ENCODE results near the gene FILIP1L. TPM values are rescaled to one million over a fixed set of nuclear protein-coding genes. Genes with fewer than 3 reads are reported as not detected.

The FILIP1L gene
- total RNA-seq, 1 experiment from 2014 or later = 0.07 TPM

DNA sequence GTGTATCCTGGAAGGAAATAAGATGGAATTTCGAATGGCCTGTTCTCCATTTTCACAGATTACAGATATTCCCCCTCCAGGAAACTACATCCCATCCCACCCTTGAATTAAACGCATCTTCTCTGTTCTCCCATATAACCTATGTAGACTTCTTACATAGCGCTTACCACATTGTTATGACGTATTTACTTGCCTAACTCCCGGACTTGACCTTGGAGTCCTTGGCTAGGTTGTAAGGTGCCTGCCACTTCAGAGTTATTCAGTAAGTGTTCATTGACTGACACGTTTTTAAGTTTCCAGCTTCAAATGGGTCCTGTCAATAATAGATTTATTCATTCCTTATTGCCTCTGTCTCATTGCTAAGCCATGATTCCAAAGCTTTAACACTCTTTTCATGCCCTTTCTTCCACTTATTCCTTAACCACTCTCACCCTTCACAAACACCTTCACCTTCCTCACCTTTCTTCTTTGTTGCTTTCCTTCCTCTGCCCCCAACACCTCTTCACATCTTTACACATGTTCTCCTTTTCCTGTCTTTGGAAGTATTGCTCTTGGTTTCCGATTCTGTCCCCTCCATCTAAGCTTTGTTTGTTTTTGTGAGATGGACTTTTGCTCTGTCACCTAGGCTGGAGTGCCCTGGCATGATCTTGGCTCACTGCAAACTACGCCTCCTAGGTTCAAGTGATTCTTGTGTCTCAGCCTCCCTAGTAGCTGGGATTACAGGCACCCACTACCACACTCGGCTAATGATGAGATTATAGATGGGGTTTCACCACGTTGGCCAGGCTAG lies 158.3 kb downstream of the FILIP1L start:
- Histone ChIP-seq H3K23me2 (ENCODE audit: insufficient read length, low read depth, low read length, poor library complexity, severe bottlenecking) (no peaks in the 10 kb centered on the region), H2AFZ (ENCODE audit: low read length) (no peak overlapping the region), H3K27me3 (ENCODE audit: insufficient read depth, low read length) (no peaks in the 10 kb centered on the region), H4K5ac (ENCODE audit: insufficient read length, low read depth, low read length) (no peak overlapping the region), H4K91ac (ENCODE audit: insufficient read length, low read depth, low read length) (no peak overlapping the region), H2BK15ac (ENCODE audit: low read depth, low read length) (no peak overlapping the region), H2BK20ac (ENCODE audit: low read depth, low read length, poor library complexity, severe bottlenecking) (no peak overlapping the region), H3K27ac (ENCODE audit: insufficient read length, low read depth, low read length) (no peak overlapping the region), H3K14ac (ENCODE audit: insufficient read depth, low read length) (no peak overlapping the region), H3K9ac (ENCODE audit: extremely low read depth, insufficient read length, low read length) (no peak overlapping the region), H3K56ac (ENCODE audit: insufficient read length, low read depth, low read length) (no peak overlapping the region), H3K9me3 (ENCODE audit: control insufficient read depth, low read depth, low read length) (no peaks in the 10 kb centered on the region), H2BK5ac (ENCODE audit: insufficient read length, low read length) (no peak overlapping the region), H2AK5ac (ENCODE audit: insufficient read length, low read length) (no peak overlapping the region), H3K4me2 (ENCODE audit: insufficient read depth, insufficient read length, low read length) (no peak overlapping the region), H3K79me1 (ENCODE audit: insufficient read depth, low read depth, low read length, poor library complexity, severe bottlenecking) (no peaks in the 10 kb centered on the region), H3K79me2 (ENCODE audit: insufficient read depth, low read length) (no peaks in the 10 kb centered on the region), H3K18ac (ENCODE audit: insufficient read length, low read depth, low read length) (no peak overlapping the region), H2BK12ac (ENCODE audit: insufficient read length, low read depth, low read length) (no peak overlapping the region), H4K8ac (replicated peaks; ENCODE audit: insufficient read length, low read depth, low read length) (no peak overlapping the region), H3T11ph (ENCODE audit: low read length) (no peak overlapping the region), H3K23ac (ENCODE audit: insufficient read length, low read depth, low read length) (no peak overlapping the region), H2BK120ac (ENCODE audit: low read depth, low read length, poor library complexity, severe bottlenecking) (no peak overlapping the region), H3K4me1 (ENCODE audit: insufficient read depth, low read length) (no peaks in the 10 kb centered on the region; the same call in 1 of the 2 replicates), H4K20me1 (ENCODE audit: control insufficient read depth, insufficient read depth, insufficient read length) (no peaks in the 10 kb centered on the region), H3K4ac (ENCODE audit: low read depth, low read length) (no peak overlapping the region)
- no peak for DNase-seq
- Mint-ChIP-seq H3K4me3 (no peak overlapping the region), H3K27me3 (ENCODE audit: low read depth) (no peaks in the 10 kb centered on the region), H3K9me3 (no peaks in the 10 kb centered on the region), H3K36me3 (ENCODE audit: insufficient read depth in 1 of 3, low read depth in 3 of 3) (no peaks in the 10 kb centered on the region), H3K27ac (no peak overlapping the region), H3K4me1 (peaks cover 4% of the 10 kb centered on the region in 2 experiments; a peak in 1 of 4 replicates)
- no peak for TF ChIP-seq CTCF (conservative IDR thresholded peaks at IDR 0.05)
- WGBS (ENCODE audit: extremely low coverage, insufficient read length, low lambda C conversion rate) = no CpG with 5 or more reads among the region's 10 CpGs
